ENCODE measurements around the gene COX6B2.

COX6B2 gene

GRCh38 chr19:55319785-55320184 lies 34.7 kb downstream of the COX6B2 start:
- Histone ChIP-seq H3K27me3 (ENCODE audit: control insufficient read depth in 1 of 2, insufficient read depth in 2 of 2, low read length in 2 of 2) (peaks cover 6 to 7% of the 10 kb centered on the region in 2 donors), H3K4me1 (ENCODE audit: control insufficient read depth, insufficient read depth, low read length) (no peaks in the 10 kb centered on the region), H3K9me3 (ENCODE audit: control insufficient read depth in 2 of 2, low read length in 2 of 2) (peaks cover 0 to 4% of the 10 kb centered on the region in 2 donors), H3K36me3 (ENCODE audit: control insufficient read depth in 2 of 2, insufficient read depth in 2 of 2, low read length in 2 of 2) (no peaks in the 10 kb centered on the region), H3K27ac (ENCODE audit: low read length) (no peak overlapping the region), H3K9ac (ENCODE audit: low read length in 2 of 2) (no peak overlapping the region), H3K4me3 (ENCODE audit: low read length in 2 of 2) (no peak overlapping the region)

DNA sequence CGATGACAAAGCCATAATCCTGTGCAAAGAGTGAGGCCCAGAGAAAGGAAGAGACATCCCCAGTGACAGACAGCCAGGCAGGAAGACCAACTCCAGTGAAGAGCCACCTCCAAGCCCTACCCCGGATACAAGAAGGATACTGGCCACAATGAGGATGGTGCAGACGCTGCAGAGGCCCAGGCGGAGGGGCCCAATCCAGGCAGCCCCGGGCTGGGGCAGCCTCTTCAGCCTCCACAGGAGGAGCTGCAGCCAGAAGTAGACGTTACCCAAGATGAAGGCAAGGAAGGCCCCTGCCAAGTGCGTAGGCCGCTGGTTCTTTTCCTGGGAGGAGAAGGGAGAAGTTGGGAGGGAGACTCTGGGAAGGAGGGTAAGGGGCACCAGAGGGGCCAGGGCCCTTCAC lies 37.9 kb downstream of the COX6B2 start:
- Histone ChIP-seq H3K27me3 (ENCODE audit: control insufficient read depth in 1 of 2, insufficient read depth in 2 of 2, low read length in 2 of 2) (peaks cover 3 to 4% of the 10 kb centered on the region in 2 donors), H3K9ac (ENCODE audit: low read length in 2 of 2) (no peak overlapping the region), H3K27ac (ENCODE audit: low read length) (no peak overlapping the region), H3K36me3 (ENCODE audit: control insufficient read depth in 2 of 2, insufficient read depth in 2 of 2, low read length in 2 of 2) (no peaks in the 10 kb centered on the region), H3K4me1 (ENCODE audit: control insufficient read depth, insufficient read depth, low read length) (no peaks in the 10 kb centered on the region), H3K9me3 (ENCODE audit: control insufficient read depth in 2 of 2, low read length in 2 of 2) (peaks cover 0 to 4% of the 10 kb centered on the region in 2 donors), H3K4me3 (ENCODE audit: low read length in 2 of 2) (no peak overlapping the region)

DNA sequence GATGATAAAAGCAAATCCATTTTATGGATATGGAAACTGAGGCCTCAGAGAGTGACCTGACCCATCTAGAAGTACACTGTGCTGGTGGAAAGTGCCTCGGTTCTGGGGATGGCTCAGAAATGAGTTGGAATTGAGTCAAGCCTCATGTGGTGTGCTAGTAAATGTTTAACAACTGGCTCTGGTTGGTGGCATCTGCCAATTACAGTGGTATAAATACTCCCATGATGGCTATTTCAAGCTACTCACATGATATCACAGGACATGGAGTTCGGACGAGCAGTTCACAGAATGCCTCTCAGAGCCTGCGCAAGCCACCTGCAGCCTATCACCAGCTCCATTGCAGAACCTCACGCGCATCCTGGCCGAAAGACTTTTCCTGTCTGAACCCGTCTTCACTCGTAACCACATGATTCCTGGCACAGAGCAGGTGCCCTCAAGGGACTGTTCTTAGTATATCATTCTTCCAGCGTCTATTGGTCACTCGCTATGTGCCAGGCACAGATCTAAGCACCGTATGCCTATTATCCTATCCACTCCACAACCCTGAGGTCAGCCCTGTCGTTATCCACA lies 38.5 kb downstream of the COX6B2 start:
- H3K27ac ChIP-seq (ENCODE audit: low read length): no peak overlapping the region
- H3K27me3 ChIP-seq (ENCODE audit: control insufficient read depth in 1 of 2, insufficient read depth in 2 of 2, low read length in 2 of 2): peaks cover 3 to 4% of the 10 kb centered on the region in 2 donors
- H3K9me3 ChIP-seq (ENCODE audit: control insufficient read depth in 2 of 2, low read length in 2 of 2): peaks cover 0 to 4% of the 10 kb centered on the region in 2 donors
- no peak overlapping the region for H3K4me3 ChIP-seq (ENCODE audit: low read length in 2 of 2)
- no peaks in the 10 kb centered on the region for H3K4me1 ChIP-seq (ENCODE audit: control insufficient read depth, insufficient read depth, low read length)
- H3K36me3 ChIP-seq (ENCODE audit: control insufficient read depth in 2 of 2, insufficient read depth in 2 of 2, low read length in 2 of 2): no peaks in the 10 kb centered on the region
- H3K9ac ChIP-seq (ENCODE audit: low read length in 2 of 2): no peak overlapping the region

DNA sequence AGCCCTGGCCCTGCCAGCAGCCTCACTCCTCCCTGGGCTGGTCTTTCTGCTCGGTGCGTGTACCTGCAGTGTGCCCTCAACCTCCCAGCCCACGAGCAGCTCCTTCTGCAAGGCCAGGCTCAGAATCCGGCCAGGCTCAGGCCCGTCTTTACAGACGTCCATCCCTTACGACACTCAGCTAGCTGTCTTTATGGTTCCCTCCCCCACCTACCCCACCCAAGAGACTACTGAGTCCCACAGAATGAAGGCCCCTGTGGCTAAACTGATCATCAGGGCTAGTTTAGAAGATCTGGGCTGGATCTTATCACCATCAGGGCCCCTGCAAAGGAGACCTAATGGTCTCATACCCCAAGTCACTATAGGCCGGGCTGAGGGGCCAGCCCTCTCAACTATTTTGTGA lies 40.1 kb downstream of the COX6B2 start:
- H3K9me3 ChIP-seq (ENCODE audit: control insufficient read depth in 2 of 2, low read length in 2 of 2): peaks cover 0 to 4% of the 10 kb centered on the region in 2 donors
- no peaks in the 10 kb centered on the region for H3K27me3 ChIP-seq (ENCODE audit: control insufficient read depth in 1 of 2, insufficient read depth in 2 of 2, low read length in 2 of 2)
- H3K27ac ChIP-seq (ENCODE audit: low read length): no peak overlapping the region
- peaks cover 1 to 4% of the 10 kb centered on the region in 2 donors for H3K36me3 ChIP-seq (ENCODE audit: control insufficient read depth in 2 of 2, insufficient read depth in 2 of 2, low read length in 2 of 2)
- no peak overlapping the region for H3K9ac ChIP-seq (ENCODE audit: low read length in 2 of 2)
- no peaks in the 10 kb centered on the region for H3K4me1 ChIP-seq (ENCODE audit: control insufficient read depth, insufficient read depth, low read length)
- no peak overlapping the region for H3K4me3 ChIP-seq (ENCODE audit: low read length in 2 of 2)

- Histone ChIP-seq H3K9me3 (ENCODE audit: control insufficient read depth in 2 of 2, low read length in 2 of 2) (peaks cover 0 to 4% of the 10 kb centered on the region in 2 donors), H3K27me3 (ENCODE audit: control insufficient read depth in 1 of 2, insufficient read depth in 2 of 2, low read length in 2 of 2) (no peaks in the 10 kb centered on the region), H3K4me1 (ENCODE audit: control insufficient read depth, insufficient read depth, low read length) (no peaks in the 10 kb centered on the region), H3K4me3 (ENCODE audit: low read length in 2 of 2) (no peak overlapping the region), H3K36me3 (ENCODE audit: control insufficient read depth in 2 of 2, insufficient read depth in 2 of 2, low read length in 2 of 2) (peaks cover 3 to 10% of the 10 kb centered on the region in 2 donors), H3K9ac (ENCODE audit: low read length in 2 of 2) (no peak overlapping the region), H3K27ac (ENCODE audit: low read length) (no peak overlapping the region)
Observed at GRCh38 chr19:55312621-55313512, 41.7 kb downstream of the COX6B2 start.

- Histone ChIP-seq H3K36me3 (ENCODE audit: control insufficient read depth in 2 of 2, insufficient read depth in 2 of 2, low read length in 2 of 2) (peaks cover 6 to 11% of the 10 kb centered on the region in 2 donors), H3K9ac (ENCODE audit: low read length in 2 of 2) (no peak overlapping the region), H3K27me3 (ENCODE audit: control insufficient read depth in 1 of 2, insufficient read depth in 2 of 2, low read length in 2 of 2) (no peaks in the 10 kb centered on the region), H3K4me1 (ENCODE audit: control insufficient read depth, insufficient read depth, low read length) (no peaks in the 10 kb centered on the region), H3K27ac (ENCODE audit: low read length) (no peak overlapping the region), H3K4me3 (ENCODE audit: low read length in 2 of 2) (no peak overlapping the region), H3K9me3 (ENCODE audit: control insufficient read depth in 2 of 2, low read length in 2 of 2) (peaks cover 0 to 4% of the 10 kb centered on the region in 2 donors)
Observed at GRCh38 chr19:55311797-55312196, 42.7 kb downstream of the COX6B2 start.

- no peaks in the 10 kb centered on the region for H3K4me1 ChIP-seq (ENCODE audit: control insufficient read depth, insufficient read depth, low read length)
- no peak overlapping the region for H3K9ac ChIP-seq (ENCODE audit: low read length in 2 of 2)
- H3K9me3 ChIP-seq (ENCODE audit: control insufficient read depth in 2 of 2, low read length in 2 of 2): peaks cover 0 to 4% of the 10 kb centered on the region in 2 donors
- peaks cover 10 to 15% of the 10 kb centered on the region in 2 donors for H3K36me3 ChIP-seq (ENCODE audit: control insufficient read depth in 2 of 2, insufficient read depth in 2 of 2, low read length in 2 of 2)
- H3K4me3 ChIP-seq (ENCODE audit: low read length in 2 of 2): no peak overlapping the region
- no peaks in the 10 kb centered on the region for H3K27me3 ChIP-seq (ENCODE audit: control insufficient read depth in 1 of 2, insufficient read depth in 2 of 2, low read length in 2 of 2)
- H3K27ac ChIP-seq (ENCODE audit: low read length): no peak overlapping the region
Observed at GRCh38 chr19:55311397-55311796, 43.1 kb downstream of the COX6B2 start.

DNA sequence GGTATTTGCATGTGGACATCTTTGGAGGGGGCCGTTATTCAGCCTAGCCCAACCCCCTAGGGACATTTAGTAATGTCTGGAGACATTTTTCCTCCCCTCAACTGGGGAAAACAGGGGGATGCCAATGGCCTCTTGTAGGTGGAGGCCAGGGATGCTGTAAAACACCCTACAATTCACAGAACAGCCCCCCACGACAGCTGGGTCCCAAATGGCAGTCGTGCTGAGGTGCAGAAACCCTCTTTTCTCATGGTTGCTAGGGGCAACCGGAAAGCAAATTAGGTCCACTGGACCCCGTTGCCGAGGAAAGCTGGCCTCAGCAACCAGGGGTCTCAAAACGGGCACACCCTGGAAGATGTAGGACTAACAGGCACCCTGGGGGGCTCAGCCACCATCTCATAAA lies 44.0 kb downstream of the COX6B2 start:
- Histone ChIP-seq H3K27ac (ENCODE audit: low read length) (no peak overlapping the region), H3K9me3 (ENCODE audit: control insufficient read depth in 2 of 2, low read length in 2 of 2) (no peaks in the 10 kb centered on the region), H3K36me3 (ENCODE audit: control insufficient read depth in 2 of 2, insufficient read depth in 2 of 2, low read length in 2 of 2) (peaks cover 12 to 21% of the 10 kb centered on the region in 2 donors), H3K4me1 (ENCODE audit: control insufficient read depth, insufficient read depth, low read length) (no peaks in the 10 kb centered on the region), H3K27me3 (ENCODE audit: control insufficient read depth in 1 of 2, insufficient read depth in 2 of 2, low read length in 2 of 2) (no peaks in the 10 kb centered on the region), H3K4me3 (ENCODE audit: low read length in 2 of 2) (no peak overlapping the region), H3K9ac (ENCODE audit: low read length in 2 of 2) (no peak overlapping the region)

- Histone ChIP-seq H3K27ac (ENCODE audit: low read length) (no peak overlapping the region), H3K9me3 (ENCODE audit: control insufficient read depth in 2 of 2, low read length in 2 of 2) (no peaks in the 10 kb centered on the region), H3K4me3 (ENCODE audit: low read length in 2 of 2) (no peak overlapping the region), H3K4me1 (ENCODE audit: control insufficient read depth, insufficient read depth, low read length) (no peaks in the 10 kb centered on the region), H3K9ac (ENCODE audit: low read length in 2 of 2) (no peak overlapping the region), H3K27me3 (ENCODE audit: control insufficient read depth in 1 of 2, insufficient read depth in 2 of 2, low read length in 2 of 2) (no peaks in the 10 kb centered on the region), H3K36me3 (ENCODE audit: control insufficient read depth in 2 of 2, insufficient read depth in 2 of 2, low read length in 2 of 2) (peaks cover 12 to 21% of the 10 kb centered on the region in 2 donors)
Observed at GRCh38 chr19:55309448-55309847, 45.1 kb downstream of the COX6B2 start.

GRCh38 chr19:55308281-55308680 lies 46.2 kb downstream of the COX6B2 start:
- peaks cover 20 to 26% of the 10 kb centered on the region in 2 donors for H3K36me3 ChIP-seq (ENCODE audit: control insufficient read depth in 2 of 2, insufficient read depth in 2 of 2, low read length in 2 of 2)
- no peaks in the 10 kb centered on the region for H3K4me1 ChIP-seq (ENCODE audit: control insufficient read depth, insufficient read depth, low read length)
- no peak overlapping the region for H3K4me3 ChIP-seq (ENCODE audit: low read length in 2 of 2)
- no peak overlapping the region for H3K27ac ChIP-seq (ENCODE audit: low read length)
- H3K9ac ChIP-seq (ENCODE audit: low read length in 2 of 2): no peak overlapping the region
- no peaks in the 10 kb centered on the region for H3K27me3 ChIP-seq (ENCODE audit: control insufficient read depth in 1 of 2, insufficient read depth in 2 of 2, low read length in 2 of 2)
- no peaks in the 10 kb centered on the region for H3K9me3 ChIP-seq (ENCODE audit: control insufficient read depth in 2 of 2, low read length in 2 of 2)

- Histone ChIP-seq H3K9ac (ENCODE audit: low read length in 2 of 2) (no peak overlapping the region), H3K4me1 (ENCODE audit: control insufficient read depth, insufficient read depth, low read length) (peaks cover 6% of the 10 kb centered on the region), H3K36me3 (ENCODE audit: control insufficient read depth in 2 of 2, insufficient read depth in 2 of 2, low read length in 2 of 2) (peaks cover 24 to 31% of the 10 kb centered on the region in 2 donors), H3K27me3 (ENCODE audit: control insufficient read depth in 1 of 2, insufficient read depth in 2 of 2, low read length in 2 of 2) (no peaks in the 10 kb centered on the region), H3K27ac (ENCODE audit: low read length) (no peak overlapping the region), H3K9me3 (ENCODE audit: control insufficient read depth in 2 of 2, low read length in 2 of 2) (no peaks in the 10 kb centered on the region), H3K4me3 (ENCODE audit: low read length in 2 of 2) (no peak overlapping the region)
Observed at GRCh38 chr19:55306712-55307111, 47.8 kb downstream of the COX6B2 start.
